NCI-H2081 (cell line): ENCODE data around the gene IQGAP2.
"Not testable (repeated sequence)": the region's sequence is repeated elsewhere in the genome, so short reads cannot be mapped to it uniquely, and the experiment has no call there.

Experiments
- DNase-seq, 2 experiments: peaks; one replicate each; lab custom pipeline; 2025; lab: John Stamatoyannopoulos, UW

The IQGAP2 gene

GRCh38 chr5:76402886-76403765, at the start of gene IQGAP2:
TSS of gene IQGAP2 (plus strand) at chr5:76403285. CDS start at chr5:76403546, 261 bp downstream.
- DNase-seq: peak; percentile 36 to 43

GRCh38 chr5:76356887-76357286, 46.2 kb upstream of the IQGAP2 start:
- DNase-seq: no peak

DNA sequence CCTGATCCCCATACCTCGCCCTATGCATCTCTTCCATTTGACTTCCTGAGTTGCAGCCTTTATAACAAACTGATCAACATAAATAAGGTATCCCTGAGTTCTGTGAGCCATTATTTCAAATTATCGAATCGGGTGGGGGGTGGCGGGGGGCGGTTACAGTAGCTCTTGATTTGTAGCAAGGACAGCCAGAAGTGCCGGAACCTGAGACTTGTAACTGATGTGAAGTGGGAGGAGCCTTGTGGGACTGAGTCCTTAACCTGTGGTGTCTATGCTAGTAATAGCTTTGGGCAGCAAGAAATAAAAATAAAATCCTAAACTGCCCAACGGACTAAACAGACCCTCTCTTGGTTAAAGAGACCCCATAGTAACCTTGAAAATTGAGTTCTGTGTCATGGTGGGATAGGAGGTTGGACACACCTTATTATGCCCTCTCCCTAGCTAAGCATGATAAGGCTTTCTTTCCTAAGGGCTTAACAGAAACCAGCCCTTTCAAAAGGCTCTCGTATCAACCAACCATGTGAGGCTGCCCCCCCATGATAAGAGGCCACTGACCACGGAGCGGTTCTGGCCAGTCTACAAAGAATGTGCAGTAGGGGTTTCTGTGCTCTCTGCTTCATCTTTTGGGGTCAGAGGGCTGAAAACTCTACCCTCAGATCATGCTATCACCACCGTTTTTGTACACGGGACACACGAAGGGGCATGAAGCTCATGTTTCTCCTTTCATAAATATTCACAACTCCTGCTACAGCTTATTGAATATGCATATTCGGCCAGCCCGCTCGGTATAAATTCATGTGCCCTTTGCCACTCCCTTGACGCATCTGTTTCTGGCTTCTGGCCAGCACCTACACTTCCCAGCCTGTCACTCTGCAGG, 39.5 kb upstream of the IQGAP2 start:
- no peak for DNase-seq

DNA sequence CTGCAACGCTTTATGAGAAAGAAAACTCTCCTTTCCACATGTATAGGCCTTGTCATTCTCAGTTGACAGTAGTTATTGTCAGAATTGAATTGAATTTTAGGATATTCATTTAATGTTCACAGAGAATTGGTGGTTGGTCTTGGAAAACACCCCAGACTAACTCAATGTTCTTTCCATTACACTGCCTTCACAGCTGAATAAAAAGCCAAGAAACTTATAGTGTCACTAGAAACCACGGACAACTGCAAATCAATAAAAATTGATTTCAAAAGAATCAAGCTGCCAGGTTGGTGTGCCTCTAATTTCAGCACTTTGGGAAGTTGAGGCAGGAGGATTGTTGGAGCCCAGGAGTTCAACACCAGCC, 38.9 kb upstream of the IQGAP2 start:
- DNase-seq: no peak

GRCh38 chr5:76365561-76365960, 37.5 kb upstream of the IQGAP2 start:
- DNase-seq: no peak

GRCh38 chr5:76366596-76366995, 36.5 kb upstream of the IQGAP2 start:
- no peak for DNase-seq

DNA sequence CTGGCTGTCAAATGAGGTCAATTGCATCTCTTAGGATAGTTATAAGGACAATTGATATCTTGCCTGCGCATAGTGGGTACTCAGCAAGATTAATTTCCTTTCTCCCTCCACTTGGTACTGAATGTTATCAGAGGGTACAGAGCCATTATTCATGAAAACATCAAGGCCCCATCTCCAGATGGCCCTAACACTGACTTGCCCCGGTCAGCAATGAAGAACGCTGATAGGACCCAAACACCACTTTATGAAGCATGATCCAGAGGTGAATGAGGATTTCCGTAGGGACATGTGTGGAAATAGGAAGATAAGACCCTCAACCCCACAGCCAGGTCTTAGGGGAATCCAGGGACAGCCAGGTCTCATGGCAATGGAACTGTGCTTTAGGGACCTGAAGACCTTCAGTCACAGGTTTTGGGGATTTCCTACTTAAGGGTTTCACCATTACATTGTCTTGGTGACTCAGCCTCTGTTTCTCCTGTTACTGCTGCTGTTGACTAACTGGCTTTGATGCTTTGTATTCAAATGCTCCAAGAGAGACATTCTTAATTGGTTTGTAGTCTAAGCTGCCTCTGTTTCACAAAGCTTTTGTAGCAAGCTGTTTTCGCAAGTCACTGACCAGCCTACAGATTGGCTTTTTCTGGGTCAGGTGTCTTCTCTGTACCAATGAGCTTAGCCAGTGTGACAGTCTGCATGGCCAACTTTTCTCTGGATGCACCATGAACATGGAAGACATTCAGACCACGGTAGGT, 35.3 kb upstream of the IQGAP2 start:
- no peak for DNase-seq

DNA sequence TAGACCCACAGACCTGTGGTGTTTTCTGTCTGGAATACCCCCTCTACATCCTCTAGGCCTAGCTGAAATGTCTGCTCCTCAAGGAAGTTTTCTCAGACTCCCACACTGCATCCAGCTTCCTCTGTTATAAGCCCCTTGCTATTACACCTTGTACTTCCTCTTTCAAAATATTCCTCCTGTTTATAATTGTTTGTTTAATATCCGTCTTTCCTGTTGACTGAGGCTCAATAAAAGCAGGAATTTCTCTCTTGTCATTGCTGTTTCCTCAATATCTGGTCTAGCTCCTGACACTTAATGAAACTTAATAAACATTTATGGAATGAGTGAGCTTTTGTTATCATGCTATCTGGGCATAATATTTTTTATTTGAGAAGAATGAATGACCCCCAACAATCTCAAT, 34.1 kb upstream of the IQGAP2 start:
- no peak for DNase-seq

DNA sequence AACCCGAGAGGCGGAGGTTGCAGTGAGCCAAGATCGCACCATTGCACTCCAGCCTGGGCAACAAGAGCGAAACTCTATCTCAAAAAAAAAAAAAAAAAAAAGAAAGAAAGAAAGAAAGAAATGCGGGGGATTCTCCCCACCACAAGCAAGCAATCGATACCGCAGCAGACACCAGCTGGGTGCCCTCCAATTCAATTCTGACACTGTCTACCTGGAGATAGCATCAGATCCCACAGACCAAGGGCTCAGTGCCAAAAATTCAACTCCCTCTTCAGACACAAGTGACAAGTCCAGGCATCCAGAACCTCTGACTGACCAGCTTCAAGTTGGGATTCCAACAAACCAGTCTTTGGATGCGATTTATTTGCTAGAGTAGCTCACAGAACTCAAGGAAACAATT, 33.4 kb upstream of the IQGAP2 start:
- DNase-seq: not testable (repeated sequence)

DNA sequence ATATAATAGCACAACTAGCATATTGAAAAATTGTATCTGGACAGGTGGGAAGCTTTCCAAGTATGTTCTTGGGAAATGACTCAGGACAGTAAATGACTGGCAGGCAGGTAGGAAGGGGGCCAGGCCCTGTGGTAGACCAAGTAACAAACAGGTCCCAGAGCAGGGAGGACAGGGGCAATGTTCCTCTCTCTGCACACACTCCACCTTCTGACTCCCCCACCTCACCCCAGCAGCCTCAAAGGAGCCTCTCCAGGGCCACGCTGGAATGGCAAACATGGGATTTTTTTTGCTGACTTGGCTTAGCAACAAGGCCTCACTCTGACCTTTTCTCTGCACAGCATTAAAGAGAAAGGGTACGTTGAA, 31.1 kb upstream of the IQGAP2 start:
- DNase-seq: no peak

DNA sequence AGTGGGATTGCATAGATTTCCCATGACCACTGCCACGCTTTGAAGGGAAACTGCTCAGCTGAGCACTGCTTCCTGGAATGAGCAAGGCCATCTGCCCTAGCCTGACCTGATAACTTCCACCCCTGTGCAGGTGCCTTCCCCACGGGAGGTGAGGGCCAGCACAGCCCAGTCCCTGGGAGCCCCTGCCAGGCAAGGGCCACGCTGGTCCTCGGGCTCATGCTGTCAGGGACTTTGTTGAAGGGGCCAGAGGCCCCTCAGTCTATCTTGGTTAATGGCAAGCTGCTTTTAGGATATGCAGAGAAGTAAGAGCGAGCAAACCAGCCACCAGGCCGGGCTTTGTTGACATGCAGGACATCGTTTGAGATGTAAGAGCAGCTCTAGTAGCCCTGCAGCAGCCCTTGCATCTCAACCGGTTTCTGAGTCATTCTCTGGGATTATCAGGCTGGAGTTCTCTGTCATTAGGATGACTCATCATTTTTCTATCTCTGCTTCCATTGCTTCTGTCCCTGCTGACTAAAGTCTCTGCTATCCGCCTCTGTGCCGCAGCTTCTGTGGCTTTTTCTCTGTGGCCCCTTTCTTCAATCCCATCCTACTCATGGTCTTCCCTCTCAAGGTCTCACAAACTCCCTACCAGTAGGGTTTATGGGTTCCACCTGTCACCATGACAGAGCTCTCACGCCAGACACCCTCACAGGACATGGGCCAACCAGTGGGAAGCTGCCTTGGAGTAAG, 30.6 kb upstream of the IQGAP2 start:
- no peak for DNase-seq

DNA sequence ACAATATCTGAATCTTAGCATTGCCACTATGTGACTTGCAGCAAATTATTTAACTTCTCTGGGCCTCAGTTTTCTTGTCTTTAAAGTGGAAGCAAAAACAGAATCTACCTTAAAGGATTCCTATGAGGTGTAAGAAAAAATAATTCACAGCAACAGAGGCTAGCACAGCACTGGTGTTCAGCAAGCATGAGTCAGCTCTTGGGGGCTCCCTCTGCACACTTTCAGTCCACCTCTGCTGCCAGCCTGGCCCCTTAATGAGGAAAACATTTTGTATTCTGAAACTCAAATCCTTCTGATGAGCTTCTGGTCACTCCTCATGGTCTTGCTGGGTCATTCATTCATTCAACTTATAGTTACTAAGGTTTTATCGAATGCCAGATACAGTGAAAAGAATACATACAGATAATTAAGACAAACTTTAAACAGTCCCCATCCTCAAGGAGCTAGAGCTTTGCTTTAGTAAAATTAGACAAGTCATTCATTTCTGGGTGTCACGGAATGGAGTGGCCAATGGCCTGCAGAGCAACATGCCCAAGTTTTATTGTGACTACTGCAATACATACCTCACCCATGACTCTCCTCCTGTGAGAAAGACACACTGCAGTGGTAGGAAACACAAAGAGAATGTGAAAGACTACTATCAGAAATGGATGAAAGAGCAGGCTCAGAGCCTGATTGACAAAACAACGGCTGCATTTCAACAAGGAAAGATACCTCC, 26.8 kb upstream of the IQGAP2 start:
- DNase-seq: no peak

- DNase-seq: no peak
These were observed 26.2 kb upstream of the IQGAP2 start for GRCh38 chr5:76376866-76377230.

GRCh38 chr5:76378355-76378754, 24.7 kb upstream of the IQGAP2 start:
- no peak for DNase-seq

DNA sequence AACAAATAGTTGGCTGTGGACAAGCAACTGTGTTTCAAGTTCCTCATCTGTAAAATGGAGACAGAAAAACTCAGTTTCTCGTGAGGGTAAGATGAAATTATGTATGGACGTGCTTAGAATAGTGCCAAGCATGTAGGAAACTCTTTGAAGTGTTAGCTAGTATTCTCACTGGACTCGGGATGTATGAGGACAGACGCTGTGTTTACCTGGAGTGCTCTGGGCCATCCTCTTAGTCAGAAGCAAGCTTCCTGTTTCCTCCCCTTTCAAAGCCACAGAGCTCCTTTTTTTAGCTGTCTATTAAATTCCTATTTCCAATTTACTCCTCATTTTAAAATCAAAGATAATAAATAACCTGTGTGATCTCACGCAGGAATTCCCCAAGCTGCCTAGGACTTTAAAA, 23.8 kb upstream of the IQGAP2 start:
- no peak for DNase-seq

DNA sequence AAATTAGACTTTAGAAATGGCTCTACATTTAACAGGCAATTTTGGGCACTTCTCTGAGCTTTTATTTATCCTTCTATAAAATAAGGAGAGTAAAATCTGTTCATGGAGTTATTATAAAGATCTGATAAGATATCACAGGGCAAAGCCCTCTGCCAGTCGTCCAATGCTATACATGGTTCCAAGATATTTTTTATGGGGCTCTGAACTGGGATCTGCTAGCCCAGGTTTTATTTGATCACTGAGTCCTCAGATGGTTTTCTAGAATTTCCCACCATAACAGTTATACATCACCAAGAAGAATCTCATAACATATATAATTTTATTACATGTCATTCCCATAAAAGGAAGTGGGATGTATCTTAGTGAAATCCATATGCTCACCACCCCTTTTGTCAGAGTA, 23.2 kb upstream of the IQGAP2 start:
- DNase-seq: no peak

DNA sequence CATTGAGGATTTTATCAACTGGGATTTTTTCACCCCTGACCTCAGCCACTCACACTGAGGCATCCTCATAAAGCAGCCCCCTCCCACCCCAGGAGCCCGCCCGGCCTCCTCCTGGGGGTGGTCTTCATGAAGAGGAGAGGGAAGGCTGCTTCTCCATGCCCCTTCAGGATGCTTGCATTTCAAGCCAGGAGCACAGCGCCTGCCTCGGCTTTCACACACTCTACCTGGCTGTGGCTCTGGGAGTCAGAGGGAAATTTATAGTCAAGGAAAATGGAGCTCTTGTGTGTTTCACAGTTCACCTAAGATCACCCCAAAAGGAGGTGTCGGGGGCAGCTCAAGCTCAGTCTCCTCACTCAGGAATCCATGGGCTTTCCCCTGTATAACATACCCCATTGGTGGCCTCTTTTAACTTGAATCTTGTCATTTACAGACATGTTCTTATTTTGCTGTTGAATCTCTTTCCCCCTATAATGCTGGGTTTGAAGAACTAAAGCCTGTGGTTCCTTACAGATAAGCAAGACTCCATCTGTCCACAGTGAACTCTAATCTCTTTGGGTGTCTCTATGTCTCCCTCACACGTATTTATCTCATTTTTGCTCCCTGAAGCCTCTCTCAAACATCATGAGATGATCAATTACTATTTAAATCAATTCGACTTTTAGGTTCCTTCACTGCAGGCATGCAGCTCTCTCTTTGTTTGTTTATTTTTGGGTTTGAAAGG, 22.6 kb upstream of the IQGAP2 start:
- DNase-seq: no peak

DNA sequence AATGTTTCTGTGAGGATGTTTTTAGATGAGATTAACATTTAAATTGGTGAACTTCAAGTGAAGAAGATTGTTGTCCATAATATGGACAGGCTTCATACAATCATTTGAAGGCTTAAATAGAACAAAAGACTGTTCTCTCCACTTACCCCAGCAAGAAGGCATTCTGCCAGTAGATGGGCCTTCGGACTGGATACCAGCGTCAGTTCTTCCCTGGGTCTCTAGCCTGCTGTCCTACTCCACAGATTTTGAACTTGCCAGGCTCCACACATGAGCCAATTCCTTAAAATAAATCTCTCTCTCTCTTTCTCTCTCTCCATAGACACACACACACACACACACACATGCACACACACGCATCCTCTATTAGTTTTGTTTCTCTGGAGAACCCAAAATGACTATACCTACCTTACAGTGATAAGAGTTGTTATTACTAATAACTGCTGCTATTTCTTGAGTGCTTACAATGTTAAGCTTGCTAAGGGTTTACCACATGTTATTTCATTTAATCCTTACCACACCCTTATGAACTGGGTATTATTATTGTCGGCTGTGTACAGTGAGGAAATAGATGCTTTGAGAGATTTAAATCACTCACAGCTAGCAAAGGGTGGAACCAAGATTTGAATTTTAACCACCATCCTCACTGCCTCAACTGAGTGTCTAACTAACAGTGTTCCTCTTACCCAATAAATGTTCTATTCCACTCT, 19.8 kb upstream of the IQGAP2 start:
- DNase-seq: no peak

- no peak for DNase-seq
These were observed 18.9 kb upstream of the IQGAP2 start for GRCh38 chr5:76384189-76384588.

- no peak for DNase-seq
These were observed 18.4 kb upstream of the IQGAP2 start for GRCh38 chr5:76384705-76385104.
